ENCODE results near the gene PRM3. TPM values are rescaled to one million over a fixed set of nuclear protein-coding genes. Genes with fewer than 3 reads are reported as not detected.

The PRM3 gene
- total RNA-seq, 4 donors from 2014 or later: not detected

DNA sequence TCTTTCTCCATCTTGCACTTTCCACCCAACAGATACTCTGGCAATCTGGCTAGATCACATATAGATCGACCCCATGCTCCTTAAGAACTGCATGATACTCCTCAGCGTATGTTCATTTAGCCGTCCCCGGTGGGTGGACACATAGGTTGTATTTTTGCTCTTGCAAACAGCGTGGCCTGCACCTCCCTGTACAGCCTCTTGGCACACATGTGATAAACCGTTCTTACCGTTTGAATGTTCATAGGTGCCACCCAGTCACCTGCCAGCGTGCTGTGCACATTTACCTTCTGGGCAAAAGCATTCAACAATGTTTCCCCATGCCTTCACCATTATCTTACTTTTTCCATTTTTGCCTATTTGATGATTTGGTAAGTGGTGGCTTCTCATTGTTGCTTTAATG, 10.5 kb downstream of the PRM3 start:
- no peak for TF ChIP-seq CTCF (IDR thresholded peaks at IDR 0.05)
- no peak for DNase-seq (ENCODE audit: low spot score)
- ATAC-seq (ENCODE audit: low FRiP score): no peak

DNA sequence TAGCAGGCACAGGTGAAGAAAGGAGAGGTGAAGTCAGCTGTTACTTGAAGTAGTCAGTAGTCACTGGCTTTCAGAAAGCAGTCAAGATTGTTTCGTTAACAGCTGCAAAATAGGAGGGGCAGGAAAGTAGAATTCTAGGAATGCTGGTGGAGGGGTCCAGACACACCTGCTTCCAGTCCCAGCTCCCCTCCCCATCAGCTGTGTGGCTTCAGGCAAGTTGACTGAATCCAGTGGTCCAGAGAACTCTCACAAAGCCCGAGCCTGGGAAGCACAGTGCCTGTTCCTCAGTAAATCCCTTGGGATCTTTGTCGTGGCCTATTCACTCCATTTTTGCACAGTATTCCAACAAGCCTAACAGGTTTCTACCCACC, 12.8 kb downstream of the PRM3 start:
- ATAC-seq (ENCODE audit: low FRiP score) (no peak), DNase-seq (ENCODE audit: low spot score) (no peak)
- no peak for TF ChIP-seq CTCF (IDR thresholded peaks at IDR 0.05)

GRCh38 chr16:11259655-11260595, 13.5 kb downstream of the PRM3 start:
- no peak for DNase-seq (ENCODE audit: low spot score)
- no peak for ATAC-seq (ENCODE audit: low FRiP score)
- TF ChIP-seq CTCF (IDR thresholded peaks at IDR 0.05): no peak

DNA sequence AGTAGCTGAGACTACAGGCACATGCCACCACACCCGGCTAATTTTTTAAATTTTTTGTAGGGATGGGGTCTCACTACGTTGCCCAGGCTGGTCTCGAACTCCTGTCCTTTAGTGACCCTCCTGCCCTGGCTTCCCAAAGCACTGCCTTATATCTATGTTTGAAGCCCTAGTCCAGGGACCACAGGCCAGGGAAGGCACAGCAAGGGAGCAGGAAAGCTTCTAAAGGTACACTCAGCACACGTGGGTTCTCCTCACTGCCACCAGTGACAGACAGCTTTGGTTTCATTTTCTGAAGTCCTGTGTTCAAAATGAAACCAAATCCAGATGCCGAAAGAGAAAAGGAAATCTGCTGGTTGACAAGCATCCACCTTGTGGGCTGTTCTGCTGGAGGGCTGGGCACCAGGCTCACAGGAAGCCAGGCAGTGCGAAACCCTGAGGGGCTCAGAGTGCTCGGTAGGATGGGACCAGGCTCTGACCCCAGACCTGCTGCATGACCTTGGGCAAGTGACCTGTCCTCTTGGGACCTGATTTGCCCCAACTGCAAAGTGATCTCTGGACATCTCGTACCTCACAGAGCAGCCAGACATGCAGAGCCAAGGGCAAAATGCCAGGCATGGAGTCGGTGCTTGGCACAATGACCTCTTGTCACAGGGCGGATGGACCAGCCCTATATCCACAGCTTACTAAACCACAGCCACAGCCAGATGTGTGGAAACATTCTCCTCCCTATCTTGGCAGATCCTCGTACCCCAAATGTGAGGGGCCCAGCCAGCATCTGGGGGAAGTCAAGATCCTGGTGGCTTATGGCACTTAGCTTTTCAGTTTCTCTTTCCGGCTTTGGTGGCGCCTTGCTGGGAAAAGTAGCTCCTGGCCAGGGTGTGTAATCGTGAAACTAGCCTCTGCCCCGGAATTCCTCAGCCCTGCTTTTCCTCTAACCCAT, 14.6 kb downstream of the PRM3 start:
- ATAC-seq (ENCODE audit: low FRiP score) (no peak), DNase-seq (ENCODE audit: low spot score) (no peak)
- TF ChIP-seq CTCF (IDR thresholded peaks at IDR 0.05): no peak

- peak; percentile 49 for ATAC-seq (ENCODE audit: low FRiP score)
- DNase-seq (ENCODE audit: low spot score): no peak
Measured at GRCh38 chr16:11257131-11257938, 16.1 kb downstream of the PRM3 start.

More at GRCh38 chr16:11257131-11257938, 16.1 kb downstream of the PRM3 start:
- TF ChIP-seq CTCF (IDR thresholded peaks at IDR 0.05): no peak

Data from omental fat pad (tissue), 4 donors.